Caki2 (cell line): ENCODE measurements around the gene PDE4C. TPM values are rescaled to one million over a fixed set of nuclear protein-coding genes. Genes with fewer than 3 reads are reported as not detected.

Experiments used
- DNase-seq: peaks from one replicate; pipeline ENCODE4 v3.0.0-alpha.2; 2015; ENCODE audit warnings: low read depth
- in situ Hi-C: cut with HindIII; loops from 2 replicates; pipeline ENCODE4 v1.10.0; 2016; ENCODE audit warnings: low sequenced_read_pairs, low pct_unique_long_range_greater_than_20kb, mixed read lengths
- total RNA-seq: library from RNA; depleted of rRNA; stranded (reverse); fragments of >200 nt; shearing (Covaris generic); gene quantifications from 2 replicates; pipeline ENCODE4 v1.2.3, GENCODE V29; 2014; ENCODE audit warnings: low replicate concordance

PDE4C gene
- total RNA-seq, 1 experiment from 2014 or later, result not detected

DNA sequence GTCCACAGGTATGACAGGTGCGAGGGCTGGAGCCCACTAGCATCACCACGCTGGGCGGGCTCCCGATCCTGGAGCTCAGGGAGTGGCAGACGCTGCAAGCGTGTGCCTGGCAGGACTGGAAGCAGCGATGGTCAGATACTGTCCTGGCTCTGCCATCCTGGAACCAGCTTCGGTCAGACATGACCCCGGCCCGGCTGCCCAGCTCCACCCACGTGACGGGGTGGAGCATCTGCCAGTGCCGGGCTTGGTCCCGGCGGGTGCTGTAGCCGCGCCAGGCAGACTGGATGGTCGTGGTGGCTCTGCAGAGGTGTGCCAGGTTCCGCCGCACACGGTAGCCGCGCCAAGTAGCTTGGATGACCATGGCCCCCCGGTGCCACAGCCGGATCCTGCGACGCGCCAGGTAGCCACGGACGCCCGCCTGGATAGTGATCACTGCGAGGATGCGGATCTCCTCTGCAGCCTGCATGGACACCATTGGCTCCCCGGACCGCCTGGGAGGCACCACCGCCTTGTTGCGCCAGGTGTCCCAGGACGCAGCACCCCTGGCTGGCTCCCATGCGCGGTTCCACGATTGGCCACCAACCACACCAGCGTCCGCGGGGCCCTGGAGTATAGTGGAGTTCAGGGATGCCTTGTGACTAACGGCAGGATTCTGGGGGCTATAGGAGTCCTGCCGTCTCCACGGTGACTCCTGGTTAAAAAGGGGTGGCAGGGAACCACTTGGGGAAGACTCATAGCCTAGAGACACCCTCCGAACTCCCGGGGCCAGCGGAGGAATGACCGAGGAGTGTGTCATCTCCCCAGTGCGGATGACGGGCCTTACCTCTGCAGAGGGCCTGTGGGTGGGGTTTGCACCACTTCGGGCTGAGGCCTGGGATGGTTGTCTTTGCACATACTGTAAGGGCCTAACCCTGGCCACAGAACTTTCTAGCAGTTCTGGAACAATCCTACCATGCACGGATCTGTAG, 31.5 kb upstream of the PDE4C start:
- in situ Hi-C loops, result no loop called here
- DNase-seq, result no peak

DNA sequence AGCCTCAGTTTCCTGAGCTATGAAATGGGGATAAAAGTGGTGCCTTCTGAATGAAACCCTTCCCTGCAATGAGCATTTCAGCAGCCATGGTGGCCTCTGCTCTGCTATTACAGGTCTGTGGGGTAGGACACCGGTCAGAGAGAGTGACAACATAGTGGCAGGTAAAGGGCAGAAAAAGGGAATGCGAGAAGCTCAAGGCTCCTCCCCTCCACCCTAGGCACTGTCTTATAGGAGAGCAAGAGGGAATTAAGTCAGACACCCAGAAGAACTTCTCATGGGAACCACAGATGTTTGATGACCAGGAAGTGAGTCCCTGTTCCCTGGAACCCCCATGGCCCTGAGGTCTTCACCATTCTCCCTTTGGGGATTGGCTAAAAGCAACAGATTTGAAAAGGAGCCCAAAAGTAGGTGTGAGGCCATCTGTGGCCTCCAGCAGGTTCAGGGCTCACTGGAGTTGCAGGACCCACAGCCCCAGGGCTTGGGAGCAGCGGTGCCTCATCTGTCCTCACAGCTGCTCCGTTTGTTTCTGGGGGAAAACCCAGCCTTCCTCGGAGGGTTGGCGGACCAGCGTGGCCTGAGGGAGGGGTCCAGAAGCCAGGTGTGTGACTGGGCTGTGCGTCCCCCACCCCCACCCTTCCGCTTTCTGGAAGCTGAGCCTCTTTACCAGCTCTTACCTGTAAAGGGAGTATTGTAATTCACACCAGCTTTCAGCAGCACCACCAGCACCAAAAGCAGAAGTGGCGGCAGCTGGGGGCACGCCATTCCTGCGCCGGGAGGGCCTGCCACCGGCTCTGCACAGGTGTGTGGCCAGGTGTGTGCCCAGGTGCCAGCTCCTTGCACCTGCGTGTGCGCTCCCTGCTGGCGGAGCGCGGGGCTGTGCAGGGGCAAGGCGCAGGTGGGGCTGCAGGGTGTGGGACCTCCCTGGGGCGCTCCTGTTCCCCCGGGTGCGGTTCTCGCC, 28.6 kb upstream of the PDE4C start:
- in situ Hi-C loops, result no loop called here
- DNase-seq, result no peak

DNA sequence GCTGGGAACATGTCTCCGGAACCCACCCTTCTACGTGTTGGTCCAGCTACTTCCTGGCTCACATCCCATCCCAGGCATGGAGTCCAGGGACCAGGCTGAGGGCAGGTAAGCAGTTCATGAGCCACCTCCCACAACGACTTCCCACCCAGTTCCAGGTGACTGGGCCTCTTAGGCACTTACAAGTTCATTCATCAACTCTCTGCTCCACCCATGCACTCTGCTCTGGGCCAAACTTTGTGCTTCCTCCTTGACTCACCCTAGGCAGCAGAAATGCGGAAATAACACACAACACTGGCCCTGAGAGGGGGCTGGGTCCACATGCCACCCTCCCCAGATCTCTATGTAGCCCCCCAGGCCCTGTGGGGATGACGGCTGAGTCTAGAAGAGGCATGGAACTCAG, 27.5 kb upstream of the PDE4C start:
- in situ Hi-C loops, result no loop called here
- peak; percentile 15 for DNase-seq

DNA sequence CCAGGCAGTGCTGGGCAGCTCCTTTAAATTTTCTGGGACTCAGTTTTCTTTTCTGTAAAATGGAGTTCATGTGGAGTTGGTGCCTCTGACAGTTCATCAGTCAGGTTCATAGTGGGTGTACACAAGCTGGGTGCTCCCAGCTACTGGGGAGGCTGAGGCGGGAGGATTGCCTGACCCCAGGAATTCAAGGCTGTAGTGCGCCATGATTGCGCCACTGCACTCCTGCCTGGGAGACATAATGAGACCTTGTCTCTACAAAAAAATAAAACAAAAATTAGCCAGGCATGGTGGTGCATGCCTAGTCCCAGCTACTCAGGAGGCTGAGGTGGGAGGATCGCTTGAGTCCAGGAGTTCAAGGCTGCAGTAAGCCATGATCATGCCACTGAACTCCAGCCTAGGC, 26.9 kb upstream of the PDE4C start:
- in situ Hi-C loops, result no loop called here
- DNase-seq, result no peak

DNA sequence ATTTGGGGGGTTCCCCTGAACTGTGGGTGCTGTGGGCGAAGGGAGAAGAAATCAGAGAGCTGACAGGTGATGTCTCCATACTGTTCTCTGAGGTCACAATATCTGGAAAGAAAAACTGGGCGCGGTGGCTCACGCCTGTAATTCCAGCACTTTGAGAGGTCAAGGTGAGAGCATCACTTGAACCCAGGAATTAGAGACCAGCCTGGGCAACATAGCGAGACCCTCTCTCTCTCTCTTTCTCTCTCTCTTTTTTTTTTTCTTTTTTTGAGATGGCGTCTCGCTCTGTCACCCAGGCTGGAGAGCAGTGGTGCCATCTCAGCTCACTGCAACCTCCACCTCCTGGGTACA, 26.1 kb upstream of the PDE4C start:
- no peak for DNase-seq
- in situ Hi-C loops, result no loop called here

DNA sequence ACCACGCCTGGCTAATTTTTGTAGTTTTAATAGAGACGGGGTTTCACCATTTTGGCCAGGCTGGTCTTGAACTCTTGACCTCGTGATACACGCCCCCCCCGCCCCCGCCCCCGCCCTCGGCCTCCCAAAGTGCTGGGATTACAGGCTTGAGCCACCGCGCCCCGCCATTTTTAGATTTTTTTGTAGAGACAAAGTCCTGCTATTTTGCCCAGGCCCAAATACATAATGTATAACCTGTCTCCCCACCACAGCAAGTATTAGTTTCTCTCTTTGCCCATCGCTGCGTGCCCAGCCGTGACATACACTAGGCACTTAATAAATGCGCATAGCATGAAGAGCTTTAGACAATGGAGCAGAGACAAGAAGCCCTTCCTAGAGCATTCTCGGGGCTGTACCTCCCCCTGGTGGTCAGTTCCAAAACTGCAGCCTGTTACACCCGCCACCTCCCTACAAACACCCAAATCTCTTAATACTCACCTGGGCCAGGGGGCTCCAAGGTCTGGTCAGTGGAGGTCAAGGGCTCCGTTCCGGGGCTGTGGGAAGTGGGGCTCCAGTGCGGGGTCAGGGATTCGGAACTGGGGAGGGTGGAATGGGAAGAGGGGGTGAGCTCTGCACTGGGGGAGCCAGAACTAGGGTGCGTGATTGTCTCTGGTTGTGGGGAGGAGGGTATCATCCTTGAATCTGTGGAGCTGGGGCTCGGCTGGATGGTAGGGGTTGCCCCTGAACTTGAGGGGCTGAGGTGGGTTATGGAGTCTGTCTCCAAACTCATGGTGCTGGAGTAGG, 25.5 kb upstream of the PDE4C start:
- peak; percentile 61 for DNase-seq
- in situ Hi-C loops, result no loop called here

DNA sequence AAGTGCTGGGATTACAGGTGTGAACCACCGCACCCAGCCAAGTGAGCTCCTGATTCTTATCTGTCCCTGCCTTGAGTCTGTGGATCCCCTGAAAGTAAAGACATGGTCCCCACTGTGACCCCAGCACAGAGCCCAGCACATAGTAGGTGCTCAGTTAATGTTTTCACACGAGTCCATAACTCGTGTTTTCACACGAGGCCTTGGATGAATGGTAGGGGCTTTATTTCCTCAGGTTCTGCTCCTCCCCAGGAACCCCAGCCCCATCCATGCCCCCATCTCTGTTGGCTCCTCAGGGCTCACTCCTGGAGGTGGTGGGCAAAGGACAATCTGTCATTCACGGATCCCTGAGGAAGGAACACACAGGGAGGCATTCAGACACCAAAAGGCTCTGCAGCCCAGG, 23.6 kb upstream of the PDE4C start:
- in situ Hi-C loops, result no loop called here
- no peak for DNase-seq

DNA sequence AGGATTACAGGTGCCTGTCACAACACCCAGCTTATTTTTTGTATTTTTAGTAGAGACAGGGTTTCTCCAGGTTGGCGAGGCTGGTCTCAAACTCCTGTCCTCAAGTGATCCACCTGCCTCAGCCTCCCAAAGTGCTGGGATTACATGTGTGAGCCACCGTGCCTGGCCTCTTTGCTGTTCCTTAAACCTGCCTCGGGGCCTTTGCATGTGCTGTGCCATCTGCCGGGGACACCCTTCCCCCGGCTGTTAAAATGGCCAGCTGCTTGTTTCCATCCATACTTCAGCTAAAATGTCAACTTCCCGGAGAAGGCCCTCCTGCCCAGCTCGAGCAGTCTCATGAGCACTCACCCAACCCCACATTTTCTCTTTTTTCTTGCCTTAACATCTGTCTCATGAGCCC, 19.1 kb upstream of the PDE4C start:
- in situ Hi-C loops, result no loop called here
- DNase-seq, result no peak

DNA sequence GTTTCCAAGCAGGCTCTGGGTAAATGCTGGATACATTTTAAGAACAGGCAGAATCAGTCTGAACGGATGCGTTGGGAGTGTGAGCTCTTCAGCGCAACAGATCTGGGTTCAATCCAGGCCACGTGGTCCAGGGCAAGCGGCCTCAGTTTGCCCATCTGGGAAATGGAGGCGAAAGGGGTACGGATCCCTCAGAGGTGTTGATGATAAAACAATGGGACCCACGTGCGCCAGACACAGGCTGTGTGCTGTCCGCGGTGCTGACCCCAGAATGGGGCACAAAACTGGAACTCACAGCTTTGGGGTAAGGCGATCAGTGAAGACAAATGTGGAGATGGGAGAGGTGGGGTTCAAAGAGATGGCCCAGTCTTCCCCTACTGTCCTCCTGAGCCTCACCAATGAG, 13.1 kb upstream of the PDE4C start:
- in situ Hi-C loops, result no loop called here
- DNase-seq, result no peak

DNA sequence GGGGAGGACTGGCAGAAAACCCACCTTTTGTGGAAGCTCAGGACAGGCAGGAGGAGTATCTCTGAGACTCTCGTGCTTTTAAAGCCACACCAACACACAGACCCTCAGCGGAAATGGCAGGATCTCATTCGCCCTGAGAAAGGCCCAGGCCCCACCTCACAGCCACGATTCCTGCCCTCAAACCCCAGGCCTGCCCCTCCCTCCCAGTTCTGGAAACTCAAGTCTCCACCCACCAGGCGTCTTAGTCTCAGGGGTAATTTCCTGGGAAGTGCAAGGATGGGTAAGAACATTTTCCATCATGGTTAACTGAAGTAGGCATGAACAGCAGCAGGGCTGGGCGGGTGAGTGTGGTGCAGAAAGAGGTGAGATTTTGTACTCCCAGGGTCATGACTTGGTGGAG, 8.0 kb upstream of the PDE4C start:
- DNase-seq, result no peak
- in situ Hi-C loops, result no loop called here

DNA sequence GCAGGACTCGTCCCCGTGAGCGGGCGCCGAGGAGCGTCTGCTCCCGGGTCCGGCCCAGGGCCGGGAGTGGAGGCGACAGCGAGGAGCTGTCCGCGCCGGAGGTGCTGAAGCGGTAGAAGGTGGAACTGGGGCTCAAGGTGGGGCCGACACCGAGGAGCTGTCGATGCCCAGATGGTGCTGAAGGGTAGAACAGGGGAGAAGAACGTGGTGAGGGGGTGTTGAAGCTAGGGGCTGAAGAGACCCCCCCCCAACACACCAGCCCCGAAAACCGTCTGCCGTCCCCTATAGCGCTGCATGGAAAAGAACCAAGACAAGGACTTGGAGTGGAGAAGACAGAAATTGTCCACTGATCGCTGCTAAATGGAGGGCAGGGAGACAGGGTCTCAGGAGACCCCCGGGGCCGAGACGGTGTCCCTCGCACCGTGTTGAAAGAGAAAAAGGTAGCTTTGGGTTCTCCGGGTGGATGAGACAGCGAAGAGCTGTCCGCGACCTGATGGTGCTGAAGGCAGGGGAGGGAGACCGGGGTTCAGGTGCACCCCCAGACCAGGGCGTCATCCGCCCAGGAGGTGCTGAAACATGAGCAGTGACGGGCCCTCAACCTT, 7.1 kb upstream of the PDE4C start:
- in situ Hi-C loops, result no loop called here
- DNase-seq, result peak; percentile 51

DNA sequence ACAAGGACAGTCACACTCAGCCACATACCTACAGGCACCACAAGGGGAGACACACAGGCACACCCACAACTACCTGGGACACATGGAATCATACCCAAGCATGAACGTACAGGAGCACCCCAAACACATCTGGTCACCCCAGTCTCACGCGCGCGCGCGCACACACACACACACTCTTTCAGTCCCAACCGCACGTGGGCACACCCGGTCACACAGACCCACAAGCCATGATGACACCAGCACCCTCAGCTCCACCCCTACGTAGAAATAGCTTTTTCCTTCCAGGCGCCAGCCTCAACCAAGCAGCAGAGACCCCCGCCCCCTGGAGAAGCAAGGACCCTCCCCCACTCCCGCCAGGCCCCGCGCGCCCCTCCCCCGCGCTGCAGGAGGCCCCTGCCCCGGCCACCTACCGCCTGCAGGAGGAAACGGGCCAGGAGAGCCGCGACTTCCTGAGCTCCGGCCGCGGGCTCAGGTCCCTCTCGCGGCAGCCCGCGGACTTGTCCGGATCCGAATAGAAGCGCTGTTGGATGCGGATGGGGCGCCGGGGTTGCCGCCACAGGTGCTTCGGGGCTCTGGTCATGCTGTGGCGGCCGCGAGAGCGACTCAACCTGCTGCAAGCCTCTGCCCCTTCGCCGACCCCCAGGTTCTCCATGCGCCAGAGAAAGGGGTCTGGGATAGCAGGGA, 6.4 kb upstream of the PDE4C start:
- no peak for DNase-seq
- in situ Hi-C loops, result no loop called here

DNA sequence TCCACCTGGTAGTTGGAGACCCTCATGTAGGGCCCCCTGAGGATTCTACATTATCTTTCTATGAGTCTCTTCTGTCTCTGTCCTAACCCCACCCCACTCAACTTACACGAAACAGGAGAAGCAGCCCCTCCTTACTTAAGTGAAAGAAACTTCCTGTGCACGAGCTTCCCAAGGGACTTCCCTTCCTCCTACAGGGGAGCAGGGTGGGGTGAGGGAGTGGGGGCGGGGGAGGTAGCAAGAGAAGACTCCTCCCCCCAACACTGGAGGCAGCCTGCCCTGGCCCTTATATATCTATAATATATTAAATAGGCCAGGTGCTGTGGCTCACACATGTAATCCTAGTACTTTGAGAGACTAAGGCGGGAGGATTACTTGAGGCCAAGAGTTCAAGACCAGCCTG, 5.5 kb upstream of the PDE4C start:
- DNase-seq, result no peak
- in situ Hi-C loops, result no loop called here

DNA sequence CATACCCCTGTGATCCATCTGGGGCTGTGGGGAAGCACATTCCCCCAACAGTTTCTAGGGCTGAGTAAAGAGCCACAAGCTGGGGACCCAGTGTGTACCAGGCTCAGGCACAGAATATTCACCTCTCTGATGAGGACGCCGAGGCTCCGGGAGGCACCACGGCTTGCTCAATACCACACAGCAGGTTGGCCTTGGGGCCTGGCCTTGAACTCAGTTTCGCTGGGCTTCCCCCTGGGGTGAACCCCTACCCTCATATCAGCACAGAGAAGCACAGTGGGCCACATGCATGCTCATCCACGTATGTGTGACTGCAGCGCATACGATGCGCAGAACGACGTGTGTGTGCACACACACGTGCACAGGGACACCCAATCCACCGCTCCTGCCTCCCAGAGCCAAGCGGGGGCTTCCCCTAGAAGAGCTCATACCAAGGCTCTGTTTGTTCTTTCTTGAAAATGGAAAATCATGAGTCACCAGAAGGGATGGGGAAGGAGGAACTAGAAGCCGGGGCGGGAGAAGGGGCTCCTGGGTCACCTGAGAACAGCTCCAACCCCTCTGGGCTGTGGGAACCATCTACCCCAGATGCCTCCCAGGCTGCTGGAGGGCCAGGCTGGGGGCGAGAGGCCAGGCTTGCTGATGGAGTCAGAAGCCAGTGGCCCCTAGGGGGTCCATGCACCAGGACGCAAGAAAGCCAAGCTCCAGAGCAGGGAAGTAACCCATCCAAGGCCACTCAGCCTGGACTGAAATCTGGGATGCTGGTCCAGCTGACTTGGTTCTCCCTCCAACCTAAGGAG, 4.9 kb upstream of the PDE4C start:
- peak; percentile 30 for DNase-seq
- in situ Hi-C loops, result no loop called here

DNA sequence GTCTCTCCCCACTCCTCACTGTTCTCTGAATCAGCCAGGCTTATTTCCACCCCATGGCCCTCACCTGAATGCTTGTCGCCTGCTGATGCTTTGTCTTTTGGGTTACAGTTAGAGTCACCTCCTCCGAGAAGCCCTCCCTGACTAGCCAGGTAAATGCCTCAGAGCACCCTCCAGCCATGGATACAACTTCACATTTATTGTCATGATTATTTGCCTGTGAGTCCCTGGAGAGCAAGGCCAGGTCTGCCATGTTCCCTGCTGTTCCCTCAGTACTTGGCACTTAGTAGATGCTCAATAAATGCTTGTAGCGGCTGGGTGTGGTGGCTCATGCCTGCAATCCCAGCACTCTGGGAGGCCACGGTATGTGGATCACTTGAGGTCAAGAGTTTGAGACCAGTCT, 3.7 kb upstream of the PDE4C start:
- in situ Hi-C loops, result no loop called here
- DNase-seq, result no peak

DNA sequence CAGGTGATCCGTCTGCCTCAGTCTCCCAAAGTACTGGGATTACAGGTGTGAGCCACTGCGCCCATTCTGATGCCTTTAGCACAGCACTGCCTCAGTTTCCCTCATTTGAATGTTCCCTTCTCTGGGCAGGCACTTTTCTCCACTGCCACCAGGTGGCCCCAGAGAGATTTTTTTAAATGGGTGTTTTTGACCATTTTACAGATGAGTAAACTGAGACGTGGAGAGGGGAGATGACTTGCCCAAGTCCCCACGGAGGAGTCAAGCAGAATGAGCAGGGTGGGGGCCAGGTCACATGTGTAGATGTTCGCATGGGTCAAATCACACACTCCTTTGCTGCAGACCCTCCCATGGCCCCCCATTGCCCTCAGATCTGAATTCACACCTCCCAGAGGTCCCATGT, 3.2 kb upstream of the PDE4C start:
- no peak for DNase-seq
- in situ Hi-C loops, result no loop called here

DNA sequence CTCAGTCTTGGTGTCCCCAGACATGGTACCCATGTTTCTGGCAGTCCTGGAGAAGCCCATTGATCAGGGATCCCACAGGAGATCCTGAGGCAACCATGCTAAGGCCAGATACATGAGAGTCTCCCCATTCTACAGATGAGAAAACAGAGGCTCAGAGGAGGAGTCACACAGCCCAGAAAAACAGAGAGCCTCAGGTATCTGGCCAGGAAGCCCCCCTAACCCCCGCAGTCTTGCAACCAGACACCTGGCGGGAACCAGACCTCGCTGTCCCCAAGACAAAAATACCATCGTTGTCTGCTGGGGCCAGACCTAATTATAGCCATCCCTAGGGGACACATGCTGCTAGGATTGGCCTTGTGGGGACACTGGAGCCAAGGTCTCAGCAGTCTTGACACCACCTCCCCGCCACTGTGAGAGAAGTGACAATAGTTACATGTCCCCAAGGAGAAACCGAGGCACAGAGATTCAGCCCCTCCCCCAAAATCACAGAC, 1.6 kb upstream of the PDE4C start:
- in situ Hi-C loops, result no loop called here
- DNase-seq, result no peak
